Anterior cingulate cortex (tissue), 58 donors: Measurements from ENCODE around the gene DNHD1.

Experiments
- DNase-seq, 58 donors: peaks; one replicate each; lab custom pipeline; 2025; lab: John Stamatoyannopoulos, UW

The DNHD1 gene

DNA sequence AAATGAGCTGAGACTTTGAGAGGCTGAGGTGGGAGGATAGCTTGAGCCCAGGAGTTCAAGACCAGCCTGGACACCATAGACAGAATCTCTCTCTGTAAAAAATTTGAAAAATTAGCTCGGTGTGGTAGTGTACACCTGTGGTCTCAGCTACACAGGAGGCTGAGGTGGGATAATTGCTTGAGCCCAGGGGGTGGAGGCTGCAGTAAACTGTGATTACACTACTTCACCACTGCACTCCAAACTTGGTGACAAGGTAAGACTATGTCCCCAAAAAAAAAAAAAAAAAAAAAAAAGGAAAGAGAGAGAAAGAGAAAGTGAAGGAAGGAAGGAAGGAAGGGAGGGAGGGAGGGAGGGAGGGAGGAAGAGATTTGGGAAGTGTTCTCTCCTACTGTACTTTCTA lies 81.1 kb downstream of the DNHD1 start:
- no peak for DNase-seq

DNA sequence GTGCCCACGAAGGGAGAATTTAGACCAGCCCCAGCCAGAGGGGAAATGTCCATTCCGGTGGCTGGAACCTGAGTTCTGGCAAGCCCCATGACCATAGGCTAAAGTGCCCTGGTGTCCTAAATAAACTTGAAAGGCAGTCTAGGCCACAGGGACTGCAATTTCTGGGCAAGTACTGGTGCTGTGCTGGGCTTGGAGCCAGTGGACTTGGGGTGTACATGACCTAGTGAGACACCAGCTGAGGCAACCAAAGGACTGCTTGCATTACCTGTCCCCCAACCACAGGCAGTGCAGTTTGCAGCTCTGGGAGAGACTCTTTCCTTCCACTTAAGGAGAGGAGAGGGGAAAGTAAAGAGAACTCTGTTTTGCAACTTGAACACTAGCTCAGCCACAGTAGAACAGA lies 82.6 kb downstream of the DNHD1 start:
- peak in 8 of 58 donors; percentile 18 to 65 (median 30) for DNase-seq

DNA sequence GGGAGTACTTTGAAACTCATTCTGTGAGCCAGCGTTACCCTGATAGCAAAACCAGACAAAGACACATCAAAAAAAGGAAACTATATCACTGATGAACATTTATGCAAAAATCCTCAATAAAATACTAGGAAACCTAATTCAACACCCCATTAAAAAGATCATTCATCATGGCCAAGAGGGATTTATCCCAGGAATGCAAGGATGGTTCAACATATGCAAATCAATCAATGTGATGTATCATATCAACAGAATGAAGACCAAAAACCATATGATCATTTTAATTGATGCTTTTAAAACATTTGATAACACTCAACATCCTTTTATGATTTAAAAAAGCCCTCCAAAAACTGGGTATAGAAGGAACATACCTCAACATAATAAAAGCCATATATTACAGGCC lies 86.5 kb downstream of the DNHD1 start:
- DNase-seq = no peak

DNA sequence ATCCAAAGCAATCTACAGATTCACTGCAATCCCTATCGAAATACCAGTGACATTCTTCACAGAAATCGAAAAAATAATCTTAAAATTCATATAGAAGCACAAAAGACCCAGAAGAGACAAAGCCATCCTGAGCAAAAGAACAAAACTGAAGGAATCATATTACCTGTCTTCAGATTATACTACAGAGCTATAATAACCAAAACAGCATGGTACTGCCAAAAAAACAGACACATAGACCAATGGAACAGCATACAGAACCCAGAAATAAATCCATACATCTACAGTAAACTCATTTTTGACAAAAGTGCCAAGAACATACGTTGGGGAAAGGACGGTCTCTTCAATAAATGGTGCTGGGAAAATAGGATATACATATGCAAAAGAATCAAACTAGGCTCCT lies 87.4 kb downstream of the DNHD1 start:
- no peak for DNase-seq

DNA sequence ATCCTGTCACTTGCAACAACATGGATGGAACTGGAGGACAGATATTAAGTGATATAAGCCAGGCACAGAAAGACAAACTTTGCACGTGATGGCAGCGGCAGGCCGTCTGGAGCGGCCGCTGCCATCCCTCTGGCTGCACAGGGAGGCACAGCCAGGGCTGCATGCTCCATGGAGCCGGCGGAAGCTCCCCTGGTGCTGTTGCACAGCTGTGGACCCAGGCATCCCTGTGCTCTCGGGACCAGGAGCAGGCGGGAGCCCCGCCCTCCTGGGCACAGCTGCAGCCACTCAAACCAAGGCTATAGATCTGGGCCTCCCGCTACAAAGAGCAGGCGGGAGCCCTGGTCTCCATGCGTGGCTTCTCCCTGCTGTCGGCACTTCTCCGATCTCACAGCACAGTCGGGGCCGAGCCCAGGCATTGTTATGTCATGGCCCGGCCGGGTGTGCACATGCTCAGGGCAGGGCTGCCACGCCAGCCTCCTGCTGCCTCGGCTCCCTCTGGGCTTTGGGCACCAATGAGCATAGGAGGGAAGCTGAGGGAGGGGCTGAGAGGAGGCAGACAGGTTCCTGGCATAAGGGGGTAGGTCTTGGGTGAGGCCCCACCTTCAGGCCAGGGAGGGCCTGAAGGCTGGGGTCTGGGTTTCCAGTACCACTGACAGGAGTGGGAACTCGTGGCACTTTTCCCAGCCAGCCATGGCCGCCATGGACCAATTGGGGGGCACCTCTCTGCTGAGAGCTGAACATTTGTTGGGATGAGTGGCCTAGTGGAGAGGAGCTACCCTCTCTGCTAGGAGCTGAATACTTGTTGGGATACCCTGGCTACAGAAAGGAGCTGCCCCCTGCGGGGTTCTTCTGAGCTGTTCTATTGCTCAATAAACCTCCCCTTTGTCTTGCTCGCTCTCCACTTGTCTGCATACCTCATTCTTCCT lies 89.6 kb downstream of the DNHD1 start:
- peak in 17 of 58 donors; percentile 11 to 79 (median 44) for DNase-seq

DNA sequence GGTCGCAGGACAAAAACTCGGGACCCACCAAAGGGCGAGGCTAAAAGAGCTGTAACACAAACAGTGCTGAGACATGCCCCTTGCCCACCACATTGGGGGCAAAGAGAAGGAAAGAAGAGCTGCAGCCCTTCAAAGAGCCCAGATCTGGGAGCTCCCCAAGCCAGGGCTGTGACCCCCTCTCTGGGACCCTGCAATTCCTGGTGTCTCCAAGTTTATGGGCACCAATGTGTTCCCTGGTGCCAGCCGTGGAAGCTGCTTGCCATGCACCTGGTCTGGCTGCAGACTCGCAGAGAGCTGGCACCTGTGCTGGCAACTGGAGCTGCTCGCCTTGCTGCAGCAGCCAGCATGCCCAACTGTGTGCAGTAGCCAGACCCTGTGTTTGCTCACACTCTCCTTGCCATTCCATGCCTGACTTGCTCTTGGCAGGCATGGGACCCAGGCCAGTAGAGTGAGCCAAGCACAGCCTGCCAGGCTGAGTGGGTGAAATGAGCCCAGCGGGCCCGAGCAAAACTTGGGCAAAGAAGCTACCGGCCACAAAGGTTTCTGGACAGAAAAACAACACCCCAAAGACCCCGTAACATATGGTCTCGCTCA lies 90.4 kb downstream of the DNHD1 start:
- peak in 38 of 58 donors; percentile 29 to 80 (median 50) for DNase-seq

DNA sequence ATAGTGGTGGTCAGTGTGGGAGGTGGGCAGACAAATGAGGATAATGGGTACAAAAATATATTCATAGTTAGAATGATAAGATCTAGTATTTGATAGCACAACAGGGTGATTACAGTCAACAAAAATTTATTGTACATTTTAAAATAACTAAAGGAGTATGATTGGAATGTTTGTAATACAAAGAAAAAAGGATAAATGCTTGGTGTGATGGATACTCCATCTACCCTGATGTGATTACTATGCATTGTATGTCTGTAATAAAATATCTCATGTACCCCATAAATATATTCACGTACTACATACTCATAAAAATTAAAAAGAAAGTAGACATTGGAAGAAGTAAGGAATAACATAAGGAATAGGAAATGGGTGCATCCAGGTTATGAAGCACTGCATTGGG lies 90.9 kb downstream of the DNHD1 start:
- no peak for DNase-seq

DNA sequence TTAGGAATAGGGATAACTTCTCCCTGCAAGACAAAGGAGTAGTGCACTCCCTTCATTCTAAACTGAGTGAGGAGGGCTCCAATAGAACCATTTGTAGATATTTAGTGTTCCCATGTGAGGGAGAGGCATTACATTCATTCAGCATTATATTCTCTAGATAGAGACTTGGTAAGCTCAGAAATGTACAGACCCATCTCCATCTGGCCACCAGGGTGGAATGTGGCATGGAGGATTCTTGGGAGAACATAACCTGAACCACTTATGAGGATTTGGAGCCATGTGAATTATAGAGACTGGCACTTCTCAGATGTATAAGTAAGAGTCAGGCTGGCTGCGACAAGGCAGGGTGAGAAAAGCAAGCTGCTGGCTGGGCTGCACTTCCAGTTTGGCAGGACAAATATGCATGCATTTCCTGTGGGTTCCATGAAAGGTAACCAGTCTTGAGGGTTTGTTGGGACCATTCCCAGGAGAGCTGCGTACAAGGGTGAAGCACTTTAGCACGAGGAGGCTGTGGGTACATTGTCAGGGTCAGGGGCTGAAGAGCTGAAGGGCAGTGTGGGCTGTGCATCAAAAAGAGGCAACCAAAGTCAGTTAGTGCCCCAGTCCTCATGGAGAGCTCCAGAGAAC lies 97.2 kb downstream of the DNHD1 start:
- DNase-seq = no peak

DNA sequence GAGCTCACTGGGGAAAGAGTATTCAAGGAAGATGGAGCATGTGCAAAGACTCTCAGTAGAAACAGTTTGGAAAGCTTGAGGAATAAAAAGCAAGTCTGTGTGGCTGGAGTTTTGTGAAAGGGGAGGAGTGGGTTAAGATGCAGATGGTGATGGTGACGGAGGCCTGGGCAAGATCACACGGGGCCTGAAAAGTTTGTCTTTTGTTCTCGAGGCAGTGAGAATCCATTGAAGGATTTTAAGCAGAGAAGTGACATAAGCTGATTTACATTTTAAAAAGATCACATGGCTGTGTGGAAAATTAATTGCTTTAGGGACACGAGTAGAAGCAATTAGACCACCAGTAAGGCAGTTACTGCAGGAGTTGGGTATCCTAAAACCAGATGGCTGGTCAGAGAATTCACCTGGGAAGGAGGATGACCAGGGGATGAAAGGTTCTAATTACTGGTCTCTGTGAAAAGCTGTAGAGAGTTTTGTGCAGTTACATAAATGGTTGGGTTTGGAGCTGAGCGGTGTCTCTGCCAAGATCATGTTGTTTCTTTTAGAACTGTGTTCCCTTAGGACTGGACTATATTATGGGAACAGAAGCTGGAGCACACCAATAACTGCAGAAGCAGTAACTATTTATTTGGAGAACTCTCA lies 99.3 kb downstream of the DNHD1 start:
- peak in 22 of 58 donors; percentile 22 to 81 (median 47) for DNase-seq

DNA sequence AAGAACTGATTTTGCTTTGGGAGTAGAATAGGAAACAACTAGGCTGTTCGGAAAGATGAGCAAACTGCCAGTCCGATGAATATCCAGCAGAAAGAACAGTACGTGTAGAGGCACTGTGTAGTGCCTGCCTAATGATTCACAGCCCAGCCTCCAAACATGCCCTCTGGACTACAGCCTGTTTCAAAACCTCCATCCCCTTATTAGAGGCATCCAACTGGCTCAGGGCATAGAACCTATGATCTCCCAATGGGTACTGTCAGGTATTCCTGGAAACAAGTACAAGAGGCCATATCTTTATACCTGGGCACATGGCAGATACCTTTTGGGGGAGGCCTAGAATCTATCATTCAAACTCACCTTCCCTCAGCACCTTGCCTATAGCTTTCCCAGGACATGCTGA lies 101.5 kb downstream of the DNHD1 start:
- DNase-seq = no peak

DNA sequence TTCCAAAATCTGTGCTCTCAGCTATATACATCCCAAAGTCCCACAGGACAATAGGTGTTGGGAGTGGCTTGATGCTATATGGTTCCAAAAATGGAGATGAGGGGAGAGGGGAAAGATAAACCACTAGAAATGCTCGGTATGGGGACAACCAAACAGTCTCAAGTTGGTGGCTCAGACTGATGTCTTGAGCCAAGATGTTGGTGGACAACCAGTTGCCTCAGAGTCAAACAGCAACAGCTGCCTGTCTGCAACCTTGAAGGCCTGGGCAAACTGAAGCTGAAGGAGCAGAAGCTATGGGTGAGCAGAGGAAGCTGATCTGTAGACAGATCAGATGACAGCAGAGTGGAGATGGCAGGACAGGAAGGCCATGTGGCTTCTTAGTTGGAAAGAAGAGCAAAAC lies 102.4 kb downstream of the DNHD1 start:
- DNase-seq = no peak

DNA sequence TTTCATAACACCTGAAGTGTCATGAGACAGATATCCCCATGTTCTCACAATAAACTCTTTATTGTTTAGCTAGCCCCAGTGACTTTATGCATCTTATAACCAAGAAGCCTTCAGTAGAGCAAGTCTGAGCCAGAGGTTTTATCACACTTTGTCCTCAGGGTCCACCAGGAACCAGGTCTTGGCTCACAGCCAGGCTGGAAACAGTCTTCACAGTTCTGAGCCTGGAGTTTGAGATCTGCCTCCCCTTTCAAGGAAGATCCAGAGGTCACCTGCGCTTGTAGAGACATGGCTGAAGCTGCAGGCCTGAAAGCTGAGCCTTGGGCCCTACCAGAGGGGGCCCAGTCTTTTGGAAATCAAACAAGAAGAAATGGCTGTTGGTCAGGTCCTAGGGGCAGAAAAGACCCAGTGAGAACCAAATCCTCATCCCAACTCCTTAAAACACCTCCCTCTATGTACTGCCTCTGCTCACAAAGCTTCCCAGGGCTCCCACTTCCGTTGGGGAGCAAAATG lies 102.9 kb downstream of the DNHD1 start:
- DNase-seq = no peak

DNA sequence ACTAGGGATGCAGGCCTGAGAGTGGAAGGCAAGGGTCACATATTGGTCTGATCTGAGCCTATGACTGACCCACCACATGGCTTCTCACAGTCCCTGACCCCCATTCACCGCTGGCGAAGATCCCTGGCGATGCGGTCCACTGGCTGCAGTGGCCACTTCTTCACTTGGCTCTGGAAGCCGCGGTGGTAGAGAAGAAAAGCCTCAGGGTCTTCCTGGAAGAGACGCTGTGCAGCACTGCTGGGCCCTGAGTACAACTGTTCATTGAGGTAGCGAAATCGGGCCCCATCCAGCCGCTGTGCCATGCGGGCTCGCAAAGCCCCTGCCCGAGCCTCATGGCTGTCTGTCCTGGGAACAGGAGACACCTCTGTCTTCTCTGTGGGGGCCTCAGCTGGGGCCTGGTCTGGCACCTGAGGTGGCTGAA lies 104.0 kb downstream of the DNHD1 start:
- no peak for DNase-seq

DNA sequence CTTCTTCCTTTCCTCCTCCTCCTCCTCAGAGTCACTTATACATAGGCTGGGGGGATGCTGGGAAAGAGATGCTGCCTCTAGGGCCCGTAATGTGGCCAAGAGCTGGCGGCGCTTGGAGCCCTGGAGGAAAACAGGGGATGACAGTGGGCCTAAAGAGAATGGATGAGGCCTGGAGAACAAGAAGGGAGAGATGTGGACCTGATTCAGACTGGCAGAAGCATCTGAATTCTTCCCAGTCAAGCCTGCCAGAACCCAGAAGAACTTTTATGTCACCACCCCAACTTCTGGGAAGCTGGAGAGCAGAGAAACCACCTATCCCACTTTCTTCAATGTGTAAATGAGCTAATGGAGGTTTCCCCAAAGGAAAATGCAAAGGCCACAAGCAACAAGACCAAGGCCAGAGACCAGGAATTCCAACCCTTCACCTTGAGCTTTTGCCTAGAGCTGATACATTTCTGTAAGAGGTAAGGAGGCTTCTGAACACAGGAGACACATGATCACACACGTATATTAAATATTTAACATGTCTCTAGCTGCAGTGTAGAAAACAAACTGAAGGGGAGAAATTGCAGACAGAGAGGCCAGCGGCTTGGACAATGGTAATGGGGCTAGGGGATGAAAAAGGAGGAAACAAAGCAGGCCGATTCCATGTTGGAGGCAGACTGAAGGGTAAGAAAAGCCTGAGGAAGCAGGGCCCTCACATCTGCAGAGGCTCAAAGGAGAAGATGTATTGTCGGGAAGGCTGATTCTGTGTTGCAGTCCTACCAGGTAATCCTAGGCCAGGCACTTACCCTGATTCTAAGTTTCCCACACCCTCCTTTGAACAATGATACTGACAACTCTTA lies 105.2 kb downstream of the DNHD1 start:
- no peak for DNase-seq

DNA sequence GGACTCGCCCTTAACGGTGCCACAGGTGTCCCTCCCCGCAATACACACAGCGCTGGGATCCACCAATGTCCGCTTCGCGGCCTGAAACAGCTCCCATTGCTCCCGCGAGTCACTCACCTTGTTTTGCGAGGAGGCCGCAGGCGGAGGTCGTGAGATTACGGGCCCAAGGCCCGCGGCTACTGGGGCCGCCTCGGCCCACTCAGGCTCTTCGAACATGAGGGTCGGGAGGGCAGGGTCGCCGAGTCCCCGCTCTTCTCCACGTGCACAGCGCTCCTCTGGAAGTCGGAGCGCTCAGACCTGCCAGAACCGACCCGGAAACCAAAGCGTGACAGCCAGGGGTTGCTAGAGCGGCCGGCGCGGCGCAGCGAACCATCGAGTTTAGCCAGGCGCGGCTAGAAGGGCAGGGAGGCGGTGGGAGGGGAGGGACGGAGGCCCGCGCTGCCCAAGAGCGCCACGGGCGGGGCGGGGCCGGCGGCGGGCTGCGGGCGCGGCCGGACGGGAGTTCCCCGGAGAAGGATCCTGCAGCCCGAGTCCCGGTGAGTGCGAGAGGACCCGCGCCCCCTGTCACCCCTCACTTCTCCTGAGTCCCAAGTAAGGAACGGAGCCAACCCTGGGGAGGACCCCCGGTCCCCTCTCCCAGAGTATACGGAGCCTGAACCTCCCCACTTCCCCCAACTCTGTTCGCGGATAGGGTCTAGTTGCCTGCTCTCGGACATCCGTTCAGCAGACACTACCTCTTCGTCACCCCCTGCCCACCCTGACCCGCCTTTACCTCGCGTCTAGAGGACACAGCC lies 106.4 kb downstream of the DNHD1 start, which contains the start of the genes ILK and RRP8:
ILK (plus strand) TSS at position 488 of the 794 bp plus-strand sequence. CDS start 498 bp downstream, outside the sequence.
RRP8 (minus strand) TSS at position 330 of the 794 bp plus-strand sequence; CDS start at position 216, 114 bp downstream.
- peak; percentile 35 to 94 (median 86) for DNase-seq

DNA sequence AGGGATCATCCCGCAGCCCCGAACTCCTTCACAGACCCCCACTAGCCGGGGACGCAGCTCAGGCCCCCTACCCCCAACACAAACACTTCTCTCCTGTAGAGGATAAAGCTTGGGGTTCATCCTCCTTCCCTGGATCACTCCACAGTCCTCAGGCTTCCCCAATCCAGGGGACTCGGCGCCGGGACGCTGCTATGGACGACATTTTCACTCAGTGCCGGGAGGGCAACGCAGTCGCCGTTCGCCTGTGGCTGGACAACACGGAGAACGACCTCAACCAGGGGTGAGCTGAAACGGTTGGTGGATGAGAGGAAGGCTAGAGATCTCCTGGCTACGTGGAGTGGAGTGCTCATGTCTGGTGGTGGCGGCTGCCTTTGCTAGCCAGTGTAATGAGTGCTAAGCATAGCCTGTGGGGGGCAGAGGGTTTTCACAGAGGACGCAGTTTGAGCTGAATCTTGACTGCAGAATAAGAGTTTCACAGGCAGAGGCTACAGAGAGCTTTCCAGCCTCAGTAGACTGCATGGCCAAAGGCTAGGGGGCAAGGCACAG lies 107.1 kb downstream of the DNHD1 start:
- DNase-seq = peak in 46 of 58 donors; percentile 26 to 71 (median 52)

DNA sequence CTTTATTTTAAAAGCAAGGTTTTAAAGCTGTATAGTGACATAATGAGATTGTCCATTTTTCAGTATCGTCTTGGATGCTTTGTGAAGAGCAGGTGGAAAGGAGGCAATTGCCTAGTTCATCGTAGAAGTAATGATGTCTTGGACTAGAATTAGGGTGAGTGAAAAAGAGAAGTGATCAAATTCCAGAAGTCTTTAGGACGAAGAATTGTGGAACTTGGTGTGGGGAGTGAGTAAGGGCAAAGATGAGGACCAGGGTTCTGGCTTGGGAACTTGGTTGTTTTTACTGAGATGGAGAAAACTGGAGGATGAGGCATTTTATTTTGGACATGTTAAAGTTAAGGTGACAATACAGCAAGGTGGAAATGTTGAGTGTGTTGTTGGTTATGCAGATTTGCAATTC lies 107.7 kb downstream of the DNHD1 start:
- no peak for DNase-seq

DNA sequence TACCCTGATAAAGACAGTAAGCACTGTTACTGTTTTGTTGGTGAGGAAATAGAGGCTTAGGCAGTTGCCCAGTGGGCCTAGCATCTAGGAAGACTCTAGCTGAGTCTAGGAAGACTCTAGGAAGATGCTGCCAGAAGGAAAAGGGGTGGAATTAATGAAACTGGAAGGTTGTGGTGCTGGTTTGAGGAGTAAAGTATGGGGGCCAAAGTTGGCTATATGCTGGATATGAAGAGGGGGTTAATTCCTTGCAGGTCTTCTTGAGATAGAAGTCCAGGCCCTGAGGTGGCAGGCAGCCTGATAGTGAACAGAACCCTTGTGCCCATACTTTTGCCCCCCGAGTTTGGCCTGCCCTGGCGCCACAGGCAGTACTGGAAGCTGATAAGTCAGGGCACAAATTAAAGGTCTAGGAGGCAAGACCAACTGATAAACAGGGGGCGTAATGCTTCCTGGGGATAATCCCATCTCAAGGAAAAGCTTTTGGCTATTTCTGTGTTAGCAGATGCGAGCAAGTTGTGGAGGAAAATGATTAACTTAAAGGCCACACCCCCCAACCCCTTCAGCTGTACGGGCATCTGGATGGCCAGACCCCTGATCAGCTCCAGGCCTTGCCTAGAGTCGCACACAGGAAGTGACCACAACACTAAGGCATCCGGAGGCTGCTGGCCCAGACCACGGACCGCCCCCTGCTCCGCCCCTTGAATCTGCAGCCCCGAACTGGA lies 109.5 kb downstream of the DNHD1 start:
- DNase-seq = peak in 52 of 58 donors; percentile 35 to 84 (median 64)
